Naive B cell (primary cell): Measurements from ENCODE around the gene LANCL2. TPM values are rescaled to one million over a fixed set of nuclear protein-coding genes. Genes with fewer than 3 reads are reported as not detected.

ENCODE experiments used
- ATAC-seq, 2 donors: fragments of 150-1000 bp; cut with Tn5 transposase; 2 replicates each; pipeline ENCODE4 v1.10.0; 2021; ENCODE audit warnings: low read depth in 2 of 2, mild to moderate bottlenecking in 2 of 2, moderate library complexity in 2 of 2
- DNase-seq: peaks from one replicate; pipeline ENCODE4 v3.0.0; 2022
- H3K27ac Mint-ChIP-seq, 6 donors: one replicate each; pipeline ENCODE4 v1.8.0; 2020 to 2022; ENCODE audit warnings: mild to moderate bottlenecking in 6 of 6, mixed read lengths in 6 of 6, moderate library complexity in 5 of 6, inconsistent platforms in 2 of 6
- H3K27me3 Mint-ChIP-seq, 3 donors: one replicate each; pipeline ENCODE4 v1.8.0; 2021 to 2022; ENCODE audit warnings: mixed read lengths in 3 of 3, mild to moderate bottlenecking in 1 of 3
- H3K36me3 Mint-ChIP-seq, 2 donors: one replicate each; pipeline ENCODE4 v1.8.0; 2020 to 2022; ENCODE audit warnings: mixed read lengths in 2 of 2, inconsistent platforms in 1 of 2, mild to moderate bottlenecking in 1 of 2
- H3K4me1 Mint-ChIP-seq, 3 donors: one replicate each; pipeline ENCODE4 v1.8.0; 2020 to 2022; ENCODE audit warnings: mixed read lengths in 3 of 3, inconsistent platforms in 1 of 3, mild to moderate bottlenecking in 1 of 3, moderate library complexity in 1 of 3
- H3K4me3 Mint-ChIP-seq, 8 donors: one replicate each; pipeline ENCODE4 v1.8.0; 2020 to 2022; ENCODE audit warnings: mild to moderate bottlenecking in 8 of 8, mixed read lengths in 8 of 8, moderate library complexity in 8 of 8, inconsistent platforms in 2 of 8
- H3K9me3 Mint-ChIP-seq, 7 donors: one replicate each; pipeline ENCODE4 v1.8.0; 2020 to 2022; ENCODE audit warnings: mixed read lengths in 7 of 7, mild to moderate bottlenecking in 5 of 7, inconsistent platforms in 2 of 7, moderate library complexity in 1 of 7
- polyA plus RNA-seq, 6 donors: library from polyadenylated mRNA; unstranded; fragments of 300-500 nt; fragmentation: Illumina TruSeq; gene quantifications; one replicate each; pipeline ENCODE4 v1.2.3, GENCODE V29; 2021; ENCODE audit warnings: low read depth in 6 of 6

The LANCL2 gene
- polyA plus RNA-seq, 6 donors from 2014 or later = 6.5 to 8.8 (median 6.9) TPM

GRCh38 chr7:55438757-55439525, 73.8 kb downstream of the LANCL2 start:
- peaks cover 0 to 4% (median 0%) of the 10 kb centered on the region in 3 donors for H3K27me3 Mint-ChIP-seq
- peaks cover 0 to 6% (median 0%) of the 10 kb centered on the region in 3 donors for H3K4me1 Mint-ChIP-seq
- H3K4me3 Mint-ChIP-seq = peak overlapping the region in 1 of 8 donors; percentile 36
- H3K36me3 Mint-ChIP-seq = no peaks in the 10 kb centered on the region
- H3K27ac Mint-ChIP-seq = peak overlapping the region in 1 of 6 donors; percentile 49
- DNase-seq (no peak), ATAC-seq (no peak)
- H3K9me3 Mint-ChIP-seq = no peaks in the 10 kb centered on the region

DNA sequence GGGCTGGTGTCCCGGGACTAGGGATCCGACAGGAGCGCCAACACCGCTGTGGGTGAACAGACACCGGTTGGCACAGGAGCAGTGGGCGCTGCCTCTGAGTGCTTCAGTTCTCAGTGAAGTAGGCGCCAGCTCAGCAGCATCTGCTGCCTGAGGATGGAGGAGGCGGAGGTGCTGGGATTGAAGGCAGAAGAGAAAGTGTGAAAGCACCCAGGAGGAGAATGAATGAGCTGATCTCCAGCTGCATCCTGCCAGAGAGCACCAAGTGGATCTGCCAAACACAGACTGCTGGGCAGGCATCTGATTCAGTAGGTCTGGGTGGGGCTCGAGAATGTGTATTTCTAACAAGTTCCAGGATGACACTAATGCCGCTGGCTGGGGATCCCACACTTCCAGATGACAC, 74.5 kb downstream of the LANCL2 start:
- Mint-ChIP-seq H3K4me1 (peaks cover 0 to 6% (median 0%) of the 10 kb centered on the region in 3 donors), H3K4me3 (peak overlapping the region in 1 of 8 donors; percentile 36), H3K27me3 (peaks cover 0 to 4% (median 0%) of the 10 kb centered on the region in 3 donors), H3K27ac (peak overlapping the region in 1 of 6 donors; percentile 16), H3K36me3 (no peaks in the 10 kb centered on the region), H3K9me3 (no peaks in the 10 kb centered on the region)
- DNase-seq (no peak), ATAC-seq (no peak)

DNA sequence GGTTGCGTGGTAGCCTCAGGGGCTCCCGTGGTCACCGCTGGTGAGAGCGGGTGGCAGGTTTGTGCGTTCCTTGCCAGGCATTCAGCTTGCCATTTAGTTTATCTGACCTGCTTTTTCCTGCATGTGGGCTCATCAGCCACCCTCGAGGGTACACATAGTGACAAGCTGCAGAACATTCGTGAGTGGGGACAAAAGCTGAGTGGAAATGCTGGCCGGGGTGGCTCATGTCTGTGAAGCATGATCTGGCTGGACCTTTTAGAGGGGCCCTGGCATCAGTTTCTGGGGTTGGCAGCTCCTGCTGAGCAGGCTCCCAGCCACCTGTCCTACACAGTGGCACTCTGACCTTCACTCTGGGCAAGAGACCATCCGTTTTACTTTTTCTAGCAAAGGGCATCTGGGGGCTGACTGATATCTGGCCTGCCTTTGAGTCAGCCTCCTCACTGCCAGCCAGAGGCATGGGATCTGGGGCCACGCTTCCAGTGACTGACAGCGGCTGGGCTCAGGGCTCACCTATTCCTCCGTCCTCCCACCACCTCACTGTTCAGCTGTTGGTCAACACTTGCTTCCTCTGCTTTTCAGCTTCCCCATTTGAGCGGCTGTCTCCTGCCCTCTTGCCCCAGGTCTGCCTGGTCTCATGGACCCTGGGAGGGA, 75.0 kb downstream of the LANCL2 start:
- Mint-ChIP-seq H3K27ac (peak overlapping the region in 1 of 6 donors; percentile 56), H3K4me1 (peaks cover 0 to 8% (median 0%) of the 10 kb centered on the region in 3 donors), H3K27me3 (peaks cover 0 to 4% (median 0%) of the 10 kb centered on the region in 3 donors), H3K36me3 (no peaks in the 10 kb centered on the region), H3K4me3 (peak overlapping the region in 2 of 8 donors; percentile 32 to 77), H3K9me3 (peaks cover 0 to 3% (median 0%) of the 10 kb centered on the region in 7 donors)
- ATAC-seq = no peak
- no peak for DNase-seq

DNA sequence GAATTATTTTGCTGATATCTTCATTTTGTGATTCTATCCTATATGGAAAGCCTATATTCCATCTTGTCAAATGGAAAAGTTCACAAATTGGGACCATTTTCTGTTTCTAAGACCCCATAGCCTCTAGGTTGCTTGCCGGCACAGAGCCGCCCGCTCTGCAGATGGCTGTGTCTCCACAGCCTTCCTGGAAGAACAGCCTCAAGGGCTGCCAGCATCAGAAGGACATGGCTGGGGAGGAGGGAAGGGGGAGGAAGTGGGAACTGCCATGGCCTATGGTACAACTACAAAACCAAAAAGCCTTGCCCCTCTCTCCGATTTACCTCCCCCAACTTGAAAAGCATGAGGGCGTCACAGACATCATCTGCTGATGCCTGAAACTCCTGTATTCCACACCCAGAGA, 75.9 kb downstream of the LANCL2 start:
- no peak overlapping the region for H3K27ac Mint-ChIP-seq

DNA sequence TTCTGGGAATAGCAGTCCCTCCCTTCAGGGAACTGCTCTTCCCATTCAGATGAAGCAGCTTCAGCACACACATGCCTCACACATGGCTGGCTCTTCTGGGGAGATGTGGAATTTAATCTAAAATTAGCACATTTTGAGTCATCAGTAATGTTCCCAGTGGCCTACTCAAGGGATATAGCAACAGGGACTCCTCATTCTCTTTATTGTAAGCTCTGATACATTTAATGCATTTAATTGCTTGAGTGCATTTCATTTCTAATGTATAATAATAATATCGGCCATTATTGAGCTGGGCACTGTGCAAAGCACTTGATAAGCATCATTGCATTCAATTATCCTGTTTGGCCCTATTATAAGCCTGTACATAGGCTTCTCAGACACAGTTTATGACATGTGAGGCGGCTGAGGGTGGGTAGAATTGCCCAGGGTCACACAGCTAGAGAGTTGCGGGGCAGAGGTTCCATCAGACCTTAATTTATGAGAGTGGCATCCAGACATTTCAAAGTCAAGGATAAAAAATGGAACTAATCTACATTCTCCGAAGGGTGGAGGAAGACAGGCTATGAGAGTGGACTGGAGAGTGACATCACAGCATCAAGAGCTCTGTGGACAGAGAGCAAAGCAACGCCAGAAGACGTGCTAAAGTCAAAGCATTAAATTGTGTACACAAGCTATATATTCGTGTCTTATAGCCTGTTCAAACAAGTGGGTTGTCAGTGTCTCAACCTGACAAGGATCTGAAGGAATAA, 76.8 kb downstream of the LANCL2 start:
- Mint-ChIP-seq H3K9me3 (peaks cover 0 to 6% (median 2%) of the 10 kb centered on the region in 7 donors), H3K27ac (no peak overlapping the region), H3K4me1 (peaks cover 0 to 12% (median 0%) of the 10 kb centered on the region in 3 donors), H3K36me3 (no peaks in the 10 kb centered on the region), H3K4me3 (no peak overlapping the region), H3K27me3 (peaks cover 0 to 4% (median 0%) of the 10 kb centered on the region in 3 donors)
- DNase-seq (no peak), ATAC-seq (no peak)

More for the DNA sequence above, 75.9 kb downstream of the LANCL2 start:
- no peak for DNase-seq
- Mint-ChIP-seq H3K9me3 (peaks cover 0 to 6% (median 1%) of the 10 kb centered on the region in 7 donors), H3K4me1 (peaks cover 0 to 12% (median 0%) of the 10 kb centered on the region in 3 donors), H3K4me3 (no peak overlapping the region), H3K36me3 (no peaks in the 10 kb centered on the region), H3K27me3 (peaks cover 0 to 4% (median 0%) of the 10 kb centered on the region in 3 donors)
- ATAC-seq = no peak

DNA sequence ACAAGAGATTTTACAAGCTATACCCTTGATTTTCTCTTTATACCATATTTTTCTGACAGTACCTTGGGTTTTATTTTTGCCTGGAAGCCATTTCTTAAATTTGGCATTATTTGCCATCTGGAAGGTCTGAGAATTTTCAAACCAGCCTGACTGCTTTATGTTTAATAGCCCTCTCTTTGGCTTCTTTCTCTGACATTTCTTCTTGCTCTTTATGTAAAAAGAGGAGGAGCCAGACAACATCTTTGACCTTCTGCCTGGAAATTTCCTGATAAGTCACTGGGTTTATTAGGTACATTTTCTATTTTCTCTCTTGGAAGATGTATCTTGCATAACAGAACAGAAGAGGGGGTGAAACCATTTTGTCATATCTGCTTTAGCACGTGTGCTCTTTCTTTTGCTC, 79.6 kb downstream of the LANCL2 start:
- Mint-ChIP-seq H3K4me3 (no peak overlapping the region), H3K9me3 (peaks cover 0 to 9% (median 2%) of the 10 kb centered on the region in 7 donors), H3K36me3 (no peaks in the 10 kb centered on the region), H3K27me3 (peaks cover 0 to 4% (median 0%) of the 10 kb centered on the region in 3 donors), H3K4me1 (peaks cover 0 to 6% (median 0%) of the 10 kb centered on the region in 3 donors), H3K27ac (peak overlapping the region in 1 of 6 donors; percentile 40)
- DNase-seq (no peak), ATAC-seq (no peak)

DNA sequence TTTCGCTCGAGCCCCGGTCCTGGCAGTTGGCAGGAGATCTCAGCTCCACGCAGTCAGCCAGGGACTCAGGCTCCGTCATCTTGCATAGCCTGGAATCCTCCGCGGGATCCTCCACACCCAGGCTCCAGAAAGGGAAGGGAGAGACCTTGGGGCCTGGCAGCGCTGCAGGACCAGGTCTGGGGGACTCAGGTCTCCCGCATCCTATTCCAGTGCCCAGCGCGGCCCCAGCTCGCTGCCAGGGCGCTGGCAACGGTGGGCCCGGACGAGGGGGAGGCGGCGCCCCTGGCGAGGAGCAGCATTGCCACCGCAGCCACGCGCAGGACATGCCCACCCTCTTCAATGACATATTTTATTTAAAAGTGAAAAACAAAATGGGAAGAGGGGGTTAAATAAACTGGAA, 83.4 kb downstream of the LANCL2 start:
- ATAC-seq (no peak), DNase-seq (no peak)
- H3K4me3 Mint-ChIP-seq = no peak overlapping the region
- peaks cover 4 to 7% of the 10 kb centered on the region in 2 donors for H3K36me3 Mint-ChIP-seq
- H3K9me3 Mint-ChIP-seq = peaks cover 0 to 9% (median 2%) of the 10 kb centered on the region in 7 donors
- H3K4me1 Mint-ChIP-seq = peaks cover 0 to 6% (median 4%) of the 10 kb centered on the region in 3 donors
- peaks cover 0 to 7% (median 0%) of the 10 kb centered on the region in 3 donors for H3K27me3 Mint-ChIP-seq
- no peak overlapping the region for H3K27ac Mint-ChIP-seq

GRCh38 chr7:55449205-55449991, 84.3 kb downstream of the LANCL2 start:
- Mint-ChIP-seq H3K9me3 (peaks cover 0 to 9% (median 2%) of the 10 kb centered on the region in 7 donors), H3K4me1 (peaks cover 0 to 6% (median 4%) of the 10 kb centered on the region in 3 donors), H3K4me3 (peak overlapping the region in 1 of 8 donors; percentile 51), H3K27me3 (peaks cover 0 to 7% (median 0%) of the 10 kb centered on the region in 3 donors), H3K36me3 (peaks cover 4 to 7% of the 10 kb centered on the region in 2 donors), H3K27ac (no peak overlapping the region)
- DNase-seq (no peak), ATAC-seq (no peak)

- peaks cover 4 to 7% of the 10 kb centered on the region in 2 donors for H3K36me3 Mint-ChIP-seq
- H3K9me3 Mint-ChIP-seq = peaks cover 0 to 11% (median 2%) of the 10 kb centered on the region in 7 donors
- H3K27me3 Mint-ChIP-seq = peaks cover 0 to 7% (median 0%) of the 10 kb centered on the region in 3 donors
- H3K27ac Mint-ChIP-seq = no peak overlapping the region
- peaks cover 6 to 11% (median 11%) of the 10 kb centered on the region in 3 donors for H3K4me1 Mint-ChIP-seq
- peak overlapping the region in 1 of 8 donors; percentile 51 for H3K4me3 Mint-ChIP-seq
- ATAC-seq (no peak), DNase-seq (no peak)
Measured at GRCh38 chr7:55449992-55450535, 84.9 kb downstream of the LANCL2 start.

DNA sequence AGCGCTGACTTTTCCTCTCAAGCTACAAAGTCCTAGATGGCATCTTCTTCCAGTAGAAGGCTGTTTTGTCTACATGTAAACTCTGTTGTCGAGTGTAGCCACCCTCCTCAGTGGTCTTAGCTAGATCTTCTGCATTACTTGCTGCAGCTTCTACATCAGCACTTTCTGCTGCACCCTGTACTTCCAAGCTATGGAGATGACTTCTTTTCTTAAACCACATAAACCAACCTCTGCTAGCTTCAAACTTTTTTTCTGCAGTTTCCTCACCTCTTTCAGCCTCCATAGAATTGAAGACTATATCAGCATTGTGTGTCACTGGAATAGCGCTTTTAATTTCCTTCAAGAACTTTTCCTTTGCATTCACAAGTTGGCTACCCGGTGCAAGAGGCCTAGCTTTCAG, 87.8 kb downstream of the LANCL2 start:
- Mint-ChIP-seq H3K9me3 (peaks cover 5 to 28% (median 23%) of the 10 kb centered on the region in 7 donors), H3K27ac (no peak overlapping the region), H3K4me1 (peaks cover 16 to 31% (median 23%) of the 10 kb centered on the region in 3 donors), H3K4me3 (no peak overlapping the region), H3K27me3 (peaks cover 0 to 7% (median 0%) of the 10 kb centered on the region in 3 donors), H3K36me3 (peaks cover 14 to 18% of the 10 kb centered on the region in 2 donors)
- no peak for ATAC-seq
- DNase-seq = no peak

- Mint-ChIP-seq H3K9me3 (peaks cover 20 to 68% (median 45%) of the 10 kb centered on the region in 7 donors), H3K4me1 (peaks cover 23 to 30% (median 24%) of the 10 kb centered on the region in 3 donors), H3K27ac (no peak overlapping the region), H3K27me3 (no peaks in the 10 kb centered on the region), H3K36me3 (peaks cover 27 to 33% of the 10 kb centered on the region in 2 donors), H3K4me3 (no peak overlapping the region)
- DNase-seq (no peak), ATAC-seq (no peak)
Measured at GRCh38 chr7:55457801-55458200, 92.7 kb downstream of the LANCL2 start.

DNA sequence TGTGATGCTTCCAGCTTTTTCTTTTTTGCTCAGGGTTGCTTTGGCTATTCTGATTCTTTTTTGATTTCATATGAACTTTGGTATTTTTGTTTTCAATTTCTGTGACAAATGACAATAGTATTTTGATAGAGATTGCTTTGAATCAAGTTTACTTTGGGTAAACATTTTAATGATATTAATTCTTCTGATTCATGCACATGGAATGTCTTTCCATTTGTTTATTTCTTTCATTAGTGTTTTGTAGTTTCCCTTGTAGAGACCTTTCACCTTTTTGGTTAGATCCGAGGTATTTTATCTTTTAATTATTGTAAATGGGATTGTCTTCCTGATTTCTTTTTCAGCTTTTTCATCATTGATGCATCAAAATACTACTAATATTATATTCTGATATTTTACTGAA, 93.2 kb downstream of the LANCL2 start:
- peaks cover 27 to 37% of the 10 kb centered on the region in 2 donors for H3K36me3 Mint-ChIP-seq
- no peak for ATAC-seq
- H3K4me3 Mint-ChIP-seq = no peak overlapping the region
- peak overlapping the region in 1 of 6 donors; percentile 57 for H3K27ac Mint-ChIP-seq
- H3K4me1 Mint-ChIP-seq = peaks cover 23 to 30% (median 24%) of the 10 kb centered on the region in 3 donors
- peaks cover 20 to 68% (median 47%) of the 10 kb centered on the region in 7 donors for H3K9me3 Mint-ChIP-seq
- no peak for DNase-seq
- H3K27me3 Mint-ChIP-seq = no peaks in the 10 kb centered on the region
